WTC11 (cell line): Measurements from ENCODE around the gene KNSTRN. TPM values are rescaled to one million over a fixed set of nuclear protein-coding genes. Genes with fewer than 3 reads are reported as not detected.

Experiments
- CREB1 ChIP-seq: sonication (generic); formaldehyde crosslinking; IDR thresholded peaks from 2 replicates; pipeline ENCODE4 v1.8.0; 2023; ENCODE audit warnings: mild to moderate bottlenecking, missing genetic modification reagents
- E2F1 ChIP-seq: sonication (generic); formaldehyde crosslinking; IDR thresholded peaks from 2 replicates; pipeline ENCODE4 v1.8.0; 2022; ENCODE audit warnings: mild to moderate bottlenecking, missing genetic modification reagents
- E2F4 ChIP-seq: sonication (generic); formaldehyde crosslinking; IDR thresholded peaks from 2 replicates; pipeline ENCODE4 v1.8.1; 2022; ENCODE audit warnings: low read depth, mild to moderate bottlenecking, moderate library complexity, missing genetic modification reagents, borderline replicate concordance
- E2F5 ChIP-seq: sonication (generic); formaldehyde crosslinking; IDR thresholded peaks from 2 replicates; pipeline ENCODE4 v1.8.1; 2022; ENCODE audit warnings: mild to moderate bottlenecking, moderate library complexity, missing genetic modification reagents
- FOXP1 ChIP-seq: sonication (generic); formaldehyde crosslinking; IDR thresholded peaks from 2 replicates; pipeline ENCODE4 v1.8.0; 2022; ENCODE audit warnings: missing genetic modification reagents, mild to moderate bottlenecking, moderate library complexity, borderline replicate concordance
- FOXP4 ChIP-seq: sonication (generic); formaldehyde crosslinking; IDR thresholded peaks from 2 replicates; pipeline ENCODE4 v1.8.0; 2022; ENCODE audit warnings: mild to moderate bottlenecking, missing genetic modification reagents
- GABPB1 ChIP-seq: sonication (generic); formaldehyde crosslinking; IDR thresholded peaks from 2 replicates; pipeline ENCODE4 v1.8.1; 2023; ENCODE audit warnings: mild to moderate bottlenecking, missing genetic modification reagents
- GRHL2 ChIP-seq: fragments of 250-450 bp; sonication (Bioruptor Pico); IDR thresholded peaks from 2 replicates; pipeline ENCODE4 v1.8.0; 2022; ENCODE audit warnings: mild to moderate bottlenecking, moderate library complexity; ENCODE audit not compliant: insufficient replicate concordance, severe bottlenecking
- HMGA2 ChIP-seq: fragments of 250-450 bp; sonication (Bioruptor Pico); IDR thresholded peaks from 2 replicates; pipeline ENCODE4 v1.4.0; 2021; ENCODE audit warnings: mild to moderate bottlenecking, moderate library complexity
- NFATC4 ChIP-seq: fragments of 250-450 bp; sonication (Bioruptor Pico); IDR thresholded peaks from 2 replicates; pipeline ENCODE4 v1.9.0; 2021; ENCODE audit warnings: mild to moderate bottlenecking
- PRDM15 ChIP-seq: sonication (generic); formaldehyde crosslinking; IDR thresholded peaks from 2 replicates; pipeline ENCODE4 v1.8.0; 2022; ENCODE audit warnings: missing genetic modification reagents
- SMAD3 ChIP-seq: sonication (generic); formaldehyde crosslinking; IDR thresholded peaks from 2 replicates; pipeline ENCODE4 v1.8.0; 2022; ENCODE audit warnings: missing genetic modification reagents, mild to moderate bottlenecking, borderline replicate concordance
- SP1 ChIP-seq: sonication (generic); formaldehyde crosslinking; conservative IDR thresholded peaks from 2 replicates; pipeline ENCODE4 v1.8.1; 2022; ENCODE audit warnings: missing genetic modification reagents
- USF1 ChIP-seq: sonication (generic); formaldehyde crosslinking; IDR thresholded peaks from 2 replicates; pipeline ENCODE4 v1.8.0; 2022; ENCODE audit warnings: mild to moderate bottlenecking, missing genetic modification reagents
- ZBTB21 ChIP-seq: sonication (generic); formaldehyde crosslinking; IDR thresholded peaks from 2 replicates; pipeline ENCODE4 v1.8.1; 2023; ENCODE audit warnings: mild to moderate bottlenecking, missing genetic modification reagents, borderline replicate concordance
- ZBTB43 ChIP-seq: sonication (generic); formaldehyde crosslinking; IDR thresholded peaks from 2 replicates; pipeline ENCODE4 v1.8.1; 2023; ENCODE audit warnings: mild to moderate bottlenecking, missing genetic modification reagents
- ZNF263 ChIP-seq: sonication (generic); formaldehyde crosslinking; IDR thresholded peaks from 2 replicates; pipeline ENCODE4 v1.8.1; 2022; ENCODE audit warnings: low read depth, mild to moderate bottlenecking, moderate library complexity, missing genetic modification reagents
- ZNF512 ChIP-seq: sonication (generic); formaldehyde crosslinking; IDR thresholded peaks from 2 replicates; pipeline ENCODE4 v1.8.1; 2022; ENCODE audit warnings: missing genetic modification reagents, borderline replicate concordance
- ZNF532 ChIP-seq: fragments of 250-450 bp; sonication (Bioruptor Pico); IDR thresholded peaks from 2 replicates; pipeline ENCODE4 v1.9.0; 2021; ENCODE audit warnings: mild to moderate bottlenecking, borderline replicate concordance
- total RNA-seq: library from RNA; stranded (reverse); gene quantifications from 3 replicates; pipeline ENCODE4 v1.2.3, GENCODE V29; 2021

KNSTRN gene
- total RNA-seq, 1 experiment from 2014 or later: 73.4 TPM

- no peak; the same call in 1 of the 2 replicates for TF ChIP-seq FOXP4 (CRISPR knock-in tag)
- TF ChIP-seq GRHL2 (CRISPR knock-in tag): no peak
- TF ChIP-seq HMGA2 (CRISPR knock-in tag): no peak
- TF ChIP-seq ZNF263 (CRISPR knock-in tag): no peak
- 0 out of 2 replicates have a peak, but pooled peaks have one; percentile 38 for TF ChIP-seq SP1
- no peak for TF ChIP-seq CREB1 (CRISPR knock-in tag)
- no peak for TF ChIP-seq GABPB1 (CRISPR knock-in tag)
- TF ChIP-seq ZBTB43 (CRISPR knock-in tag): peak; percentile 66; the same call in 1 of the 2 replicates
- TF ChIP-seq SMAD3 (CRISPR knock-in tag): no peak
- TF ChIP-seq USF1 (CRISPR knock-in tag): no peak
- TF ChIP-seq E2F5 (CRISPR knock-in tag): no peak
- TF ChIP-seq NFATC4 (CRISPR knock-in tag): peak; percentile 77
- TF ChIP-seq ZNF512 (CRISPR knock-in tag): no peak
- no peak for TF ChIP-seq E2F4
- TF ChIP-seq E2F1 (CRISPR knock-in tag): no peak
- 0 out of 2 replicates have a peak, but pooled peaks have one; percentile 65 for TF ChIP-seq FOXP1 (CRISPR knock-in tag)
- 0 out of 2 replicates have a peak, but pooled peaks have one; percentile 2 for TF ChIP-seq ZNF532 (CRISPR knock-in tag)
- TF ChIP-seq PRDM15 (CRISPR knock-in tag): no peak
- TF ChIP-seq ZBTB21 (CRISPR knock-in tag): no peak
These were observed 39.0 kb downstream of the KNSTRN start (continued) for GRCh38 chr15:40421246-40422157.
